PC-9 (cell line): ENCODE measurements around the gene KLK6. TPM values are rescaled to one million over a fixed set of nuclear protein-coding genes. Genes with fewer than 3 reads are reported as not detected.

ENCODE experiments used
- BruUV-seq: library from RNA; stranded (reverse); fragments of 400-500 nt; replicated peaks from 2 replicates; lab custom pipeline; 2021; lab: Mats Ljungman, UMichigan
- CTCF ChIA-PET: fragments of 300-600 bp; sonication (Branson Sonifier 250); formaldehyde crosslinking; loops from one replicate; lab custom pipeline; 2022; ENCODE audit warnings: antibody characterized with exemption; lab: Charles Lee
- POLR2A ChIA-PET: fragments of 300-600 bp; sonication (Branson Sonifier 250); formaldehyde crosslinking; loops from one replicate; lab custom pipeline; 2022; ENCODE audit warnings: antibody characterized with exemption; ENCODE audit not compliant: unreplicated experiment; lab: Charles Lee
- DNase-seq, 2 experiments: peaks; one replicate each; pipeline versions ENCODE4 v3.0.0 to v3.0.0-alpha.2; 2015 to 2022; ENCODE audit warnings: mixed read lengths in 1 of 2
- H2AFZ ChIP-seq: fragments of 200-600 bp; sonication (generic); 2 replicates; pipeline ENCODE4 v1.8.1; 2017; ENCODE audit warnings: antibody characterized with exemption
- H3F3A ChIP-seq: fragments of 200-600 bp; sonication (generic); 2 replicates; pipeline ENCODE4 v1.8.1; 2017; ENCODE audit warnings: antibody characterized with exemption, mild to moderate bottlenecking, low read depth; ENCODE audit not compliant: insufficient read depth
- H3K27ac ChIP-seq: fragments of 200-600 bp; sonication (generic); 2 replicates; pipeline ENCODE4 v1.6.1; 2016; ENCODE audit warnings: mixed run types
- H3K27me3 ChIP-seq: fragments of 200-600 bp; sonication (generic); 2 replicates; pipeline ENCODE4 v1.6.1; 2016; ENCODE audit warnings: low read depth, mixed run types; ENCODE audit not compliant: insufficient read depth
- H3K36me3 ChIP-seq: fragments of 200-600 bp; sonication (generic); 2 replicates; pipeline ENCODE4 v1.6.1; 2016; ENCODE audit warnings: low read depth, mixed run types
- H3K4me1 ChIP-seq: fragments of 200-600 bp; sonication (generic); replicated peaks from 2 replicates; pipeline ENCODE4 v1.6.1; 2016; ENCODE audit warnings: mixed run types; ENCODE audit not compliant: insufficient read depth
- H3K4me2 ChIP-seq: fragments of 200-600 bp; sonication (generic); 2 replicates; pipeline ENCODE4 v1.6.1; 2017; ENCODE audit warnings: mixed run types
- H3K4me3 ChIP-seq: fragments of 200-600 bp; sonication (generic); 2 replicates; pipeline ENCODE4 v1.6.1; 2016; ENCODE audit warnings: mixed run types
- H3K79me2 ChIP-seq: fragments of 200-600 bp; sonication (generic); 2 replicates; pipeline ENCODE4 v1.6.1; 2017; ENCODE audit warnings: low read depth, mixed run types
- H3K9me2 ChIP-seq: fragments of 200-600 bp; sonication (generic); 2 replicates; pipeline ENCODE4 v1.8.1; 2017; ENCODE audit warnings: mild to moderate bottlenecking; ENCODE audit not compliant: insufficient read depth
- H3K9me3 ChIP-seq: fragments of 200-600 bp; sonication (generic); 2 replicates; pipeline ENCODE4 v1.8.1; 2016; ENCODE audit warnings: low read depth; ENCODE audit not compliant: insufficient read depth
- H4K20me1 ChIP-seq: fragments of 200-600 bp; sonication (generic); 2 replicates; pipeline ENCODE4 v1.8.1; 2017; ENCODE audit not compliant: insufficient read depth
- CTCF ChIP-seq: fragments of 200-600 bp; sonication (generic); conservative IDR thresholded peaks from 2 replicates; pipeline ENCODE4 v1.6.1; 2017; ENCODE audit warnings: mixed run types, antibody characterized with exemption, mild to moderate bottlenecking, moderate library complexity
- EZH2 ChIP-seq: fragments of 200-600 bp; sonication (generic); IDR thresholded peaks from 2 replicates; pipeline ENCODE4 v1.8.0; 2017; ENCODE audit warnings: antibody characterized with exemption, low read depth
- intact Hi-C: fragments of 100-400 bp; cut with micrococcal nuclease; formaldehyde crosslinking; loops from one replicate; pipeline ENCODE4 v1.10.0; 2022; ENCODE audit not compliant: unreplicated experiment
- total RNA-seq: library from RNA; stranded (reverse); gene quantifications from 2 replicates; pipeline ENCODE4 v1.2.3, GENCODE V29; 2021

KLK6 gene
- total RNA-seq, 1 experiment from 2014 or later: 490 TPM

- H3K36me3 ChIP-seq: no peaks in the 10 kb centered on the region
- H3K79me2 ChIP-seq: no peaks in the 10 kb centered on the region
- BruUV-seq: no TSS peak
- peaks cover 8% of the 10 kb centered on the region; the same call in 1 of the 2 replicates for H3F3A ChIP-seq
- no peaks in the 10 kb centered on the region for H3K9me2 ChIP-seq
- H3K4me3 ChIP-seq: no peak overlapping the region
- H3K4me2 ChIP-seq: no peak overlapping the region
- TF ChIP-seq EZH2 (no peak), CTCF (no peak)
- ChIA-PET POLR2A (interaction anchor here (0.6 kb wide), 1 partner anchor 108 kb away, joined by 30 read pairs; no protein-coding TSS in a partner anchor), CTCF (interaction anchor here (0.6 kb wide), 2 partner anchors 194 to 711 kb away, joined by 5 to 7 read pairs; no protein-coding TSS in a partner anchor)
- no peak overlapping the region for H2AFZ ChIP-seq
- no peaks in the 10 kb centered on the region for H3K9me3 ChIP-seq
- no peak overlapping the region for H3K27ac ChIP-seq
- intact Hi-C loops: no loop called here
- H3K4me1 ChIP-seq: no peaks in the 10 kb centered on the region
- H3K27me3 ChIP-seq: peaks cover 58% of the 10 kb centered on the region
- peak; percentile 58 to 79 for DNase-seq
- H4K20me1 ChIP-seq: no peaks in the 10 kb centered on the region
Observed at GRCh38 chr19:50909240-50910070, 59.9 kb downstream of the KLK6 start.

Other genes starting within 250 kb of the KLK6 start
- gene SHANK1, start 249.8 kb downstream of the KLK6 start, total RNA-seq: not detected in 2 replicates
- not detected in 2 replicates for gene CLEC11A, start 246.2 kb downstream of the KLK6 start, total RNA-seq
- not detected in 2 replicates for gene GPR32, start 199.1 kb downstream of the KLK6 start, total RNA-seq
- gene ACP4, start 179.2 kb downstream of the KLK6 start, total RNA-seq: not detected in 2 replicates
- not detected in 2 replicates for gene KLK1, start 145.8 kb downstream of the KLK6 start, total RNA-seq
- gene KLK15, start 136.0 kb downstream of the KLK6 start, total RNA-seq: not detected in 2 replicates
- gene KLK3, start 114.7 kb downstream of the KLK6 start, total RNA-seq: not detected in 2 replicates
- gene KLK2, start 96.2 kb downstream of the KLK6 start, total RNA-seq: not detected in 2 replicates
- not detected in 2 replicates for gene KLK4, start 58.2 kb downstream of the KLK6 start, total RNA-seq
- 405 and 412 TPM in 2 replicates for gene KLK5, start 16.6 kb downstream of the KLK6 start, total RNA-seq
- 98.1 and 138 TPM in 2 replicates for gene KLK7, start 14.3 kb upstream of the KLK6 start, total RNA-seq
- gene KLK8, start 32.0 kb upstream of the KLK6 start, total RNA-seq: 120 and 128 TPM in 2 replicates
- gene KLK10, start 50.1 kb upstream of the KLK6 start, total RNA-seq: 28.0 and 28.9 TPM in 2 replicates
- gene KLK11, start 57.0 kb upstream of the KLK6 start, total RNA-seq: 1.5 and 1.6 TPM in 2 replicates
- gene KLK12, start 65.4 kb upstream of the KLK6 start, total RNA-seq: not detected in 2 replicates
- not detected in 2 replicates for gene KLK13, start 95.5 kb upstream of the KLK6 start, total RNA-seq
- 0.35 and 0.57 TPM in 2 replicates for gene KLK14, start 113.3 kb upstream of the KLK6 start, total RNA-seq
- 7.2 and 12.6 TPM in 2 replicates for gene CTU1, start 138.8 kb upstream of the KLK6 start, total RNA-seq
- gene SIGLEC9, start 155.3 kb upstream of the KLK6 start, total RNA-seq: not detected in 2 replicates
- gene SIGLEC7, start 172.7 kb upstream of the KLK6 start, total RNA-seq: not detected in 2 replicates